Measurements from ENCODE around the gene CNTN5. TPM values are rescaled to one million over a fixed set of nuclear protein-coding genes. Genes with fewer than 3 reads are reported as not detected.

The CNTN5 gene
- total and polyA plus RNA-seq, 2 experiments from 2014 or later = not detected

- H3K36me3 ChIP-seq (ENCODE audit: low read depth) = no peaks in the 10 kb centered on the region
- TF ChIP-seq EZH2phosphoT487 (IDR thresholded peaks at IDR 0.05; ENCODE audit: insufficient read depth, low read depth) (no peak), EZH2 (IDR thresholded peaks at IDR 0.05; ENCODE audit: insufficient read depth, poor library complexity, severe bottlenecking) (no peak)
- H3K9me2 ChIP-seq (ENCODE audit: insufficient read depth) = no peaks in the 10 kb centered on the region
- in situ Hi-C loops (cut with MboI) = no loop called here
- H3K27me3 ChIP-seq (replicated peaks; ENCODE audit: insufficient read depth) = no peaks in the 10 kb centered on the region
- H3K4me1 ChIP-seq (ENCODE audit: insufficient read depth) = no peaks in the 10 kb centered on the region
- H4K20me1 ChIP-seq (ENCODE audit: insufficient read depth) = no peaks in the 10 kb centered on the region
- H3K79me2 ChIP-seq (ENCODE audit: insufficient read depth) = no peaks in the 10 kb centered on the region
- H2AFZ ChIP-seq = no peak overlapping the region
- WGBS, 2 experiments (ENCODE audit: low coverage in 1 of 2, low lambda C conversion rate in 2 of 2, missing lambda C conversion rate in 2 of 2) = 4 to 15% methylated on average over 3 of the region's 3 CpGs
- no peak overlapping the region for H3K27ac ChIP-seq
- no peak overlapping the region for H3K9ac ChIP-seq
- no peak for DNase-seq
- no peaks in the 10 kb centered on the region for H3K9me3 ChIP-seq (ENCODE audit: low read depth)
- no peak overlapping the region for H3K4me2 ChIP-seq (ENCODE audit: unreplicated experiment)
- H3F3A ChIP-seq (ENCODE audit: insufficient read depth) = no peaks in the 10 kb centered on the region
- H3K4me3 ChIP-seq = no peak overlapping the region
These were observed 1200.1 kb downstream of the CNTN5 start for GRCh38 chr11:100220801-100221200.

DNA sequence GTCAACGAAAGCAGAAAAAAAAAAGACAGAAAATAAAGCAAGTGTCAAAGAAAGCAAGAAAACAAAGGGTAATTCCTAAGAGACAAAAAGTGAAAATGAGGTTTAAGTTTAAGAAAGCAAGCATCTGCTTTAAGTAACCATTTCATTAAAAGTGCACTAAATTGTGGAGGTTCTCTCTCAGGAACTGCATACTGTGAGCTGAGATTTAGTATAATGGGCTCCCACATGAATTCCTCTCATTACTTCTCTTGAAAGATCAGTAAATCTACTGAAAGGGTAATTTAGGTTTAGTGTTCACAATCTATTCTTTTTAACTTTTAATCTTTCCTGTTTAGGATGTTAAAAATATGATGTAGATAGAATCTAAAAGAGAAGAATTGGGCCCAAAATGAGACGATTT lies 1201.0 kb downstream of the CNTN5 start:
- no peak for TF ChIP-seq EZH2 (IDR thresholded peaks at IDR 0.05; ENCODE audit: insufficient read depth, poor library complexity, severe bottlenecking)
- no peak for TF ChIP-seq EZH2phosphoT487 (IDR thresholded peaks at IDR 0.05; ENCODE audit: insufficient read depth, low read depth)
- H3K27ac ChIP-seq = no peak overlapping the region
- WGBS, 2 experiments (ENCODE audit: low coverage in 1 of 2, low lambda C conversion rate in 2 of 2, missing lambda C conversion rate in 2 of 2) = 0 to 3% methylated on average over 2 of the region's 2 CpGs
- H3K9me2 ChIP-seq (ENCODE audit: insufficient read depth) = no peaks in the 10 kb centered on the region
- H3K9ac ChIP-seq = no peak overlapping the region
- in situ Hi-C loops (cut with MboI) = no loop called here
- no peaks in the 10 kb centered on the region for H3K27me3 ChIP-seq (replicated peaks; ENCODE audit: insufficient read depth)
- no peaks in the 10 kb centered on the region for H4K20me1 ChIP-seq (ENCODE audit: insufficient read depth)
- H3K4me1 ChIP-seq (ENCODE audit: insufficient read depth) = no peaks in the 10 kb centered on the region
- no peaks in the 10 kb centered on the region for H3K36me3 ChIP-seq (ENCODE audit: low read depth)
- DNase-seq = no peak
- H3K79me2 ChIP-seq (ENCODE audit: insufficient read depth) = no peaks in the 10 kb centered on the region
- H3K9me3 ChIP-seq (ENCODE audit: low read depth) = no peaks in the 10 kb centered on the region
- no peak overlapping the region for H3K4me3 ChIP-seq
- no peaks in the 10 kb centered on the region for H3F3A ChIP-seq (ENCODE audit: insufficient read depth)
- no peak overlapping the region for H2AFZ ChIP-seq
- no peak overlapping the region for H3K4me2 ChIP-seq (ENCODE audit: unreplicated experiment)

GRCh38 chr11:100224541-100225034 lies 1203.8 kb downstream of the CNTN5 start:
- no peaks in the 10 kb centered on the region for H4K20me1 ChIP-seq (ENCODE audit: insufficient read depth)
- no peak overlapping the region for H2AFZ ChIP-seq
- H3K9me2 ChIP-seq (ENCODE audit: insufficient read depth) = no peaks in the 10 kb centered on the region
- H3K27ac ChIP-seq = no peak overlapping the region
- H3K4me2 ChIP-seq (ENCODE audit: unreplicated experiment) = no peak overlapping the region
- in situ Hi-C loops (cut with MboI) = no loop called here
- no peaks in the 10 kb centered on the region for H3K79me2 ChIP-seq (ENCODE audit: insufficient read depth)
- H3K27me3 ChIP-seq (replicated peaks; ENCODE audit: insufficient read depth) = no peaks in the 10 kb centered on the region
- 0 to 3% methylated on average over 1 of the region's 1 CpG for WGBS, 2 experiments (ENCODE audit: low coverage in 1 of 2, low lambda C conversion rate in 2 of 2, missing lambda C conversion rate in 2 of 2)
- no peaks in the 10 kb centered on the region for H3F3A ChIP-seq (ENCODE audit: insufficient read depth)
- no peak overlapping the region for H3K4me3 ChIP-seq
- no peaks in the 10 kb centered on the region for H3K9me3 ChIP-seq (ENCODE audit: low read depth)
- H3K36me3 ChIP-seq (ENCODE audit: low read depth) = no peaks in the 10 kb centered on the region
- no peak for TF ChIP-seq EZH2phosphoT487 (IDR thresholded peaks at IDR 0.05; ENCODE audit: insufficient read depth, low read depth)
- TF ChIP-seq EZH2 (IDR thresholded peaks at IDR 0.05; ENCODE audit: insufficient read depth, poor library complexity, severe bottlenecking) = no peak
- no peak for DNase-seq
- H3K9ac ChIP-seq = no peak overlapping the region
- no peaks in the 10 kb centered on the region for H3K4me1 ChIP-seq (ENCODE audit: insufficient read depth)

DNA sequence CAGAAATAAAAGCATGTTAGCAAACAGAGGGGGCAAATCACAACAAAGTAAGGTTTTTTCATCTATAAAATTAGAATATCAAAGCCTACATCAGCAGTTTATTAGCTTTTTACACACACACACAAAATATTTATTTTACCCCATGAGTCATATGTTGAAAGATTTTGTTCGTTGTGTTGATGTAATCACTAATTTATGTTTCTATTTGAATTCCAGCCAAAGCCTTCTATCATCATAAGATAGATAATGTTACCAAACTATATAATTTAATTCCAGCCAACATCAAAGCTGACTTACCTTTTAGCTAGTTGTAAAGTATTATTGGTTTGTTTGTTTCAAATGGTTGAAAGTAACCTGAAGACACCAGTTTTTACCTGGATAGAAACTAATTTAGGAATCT lies 1208.3 kb downstream of the CNTN5 start:
- 0 to 9% methylated on average over 1 of the region's 1 CpG for WGBS, 2 experiments (ENCODE audit: low coverage in 1 of 2, low lambda C conversion rate in 2 of 2, missing lambda C conversion rate in 2 of 2)
- Histone ChIP-seq H4K20me1 (ENCODE audit: insufficient read depth) (no peaks in the 10 kb centered on the region), H3K4me1 (ENCODE audit: insufficient read depth) (no peaks in the 10 kb centered on the region), H3K27me3 (replicated peaks; ENCODE audit: insufficient read depth) (no peaks in the 10 kb centered on the region), H3K4me3 (no peak overlapping the region), H3K9ac (no peak overlapping the region), H3K4me2 (ENCODE audit: unreplicated experiment) (no peak overlapping the region), H3K27ac (no peak overlapping the region), H3K9me3 (ENCODE audit: low read depth) (no peaks in the 10 kb centered on the region), H3K79me2 (ENCODE audit: insufficient read depth) (no peaks in the 10 kb centered on the region), H3F3A (ENCODE audit: insufficient read depth) (no peaks in the 10 kb centered on the region), H2AFZ (no peak overlapping the region), H3K9me2 (ENCODE audit: insufficient read depth) (no peaks in the 10 kb centered on the region), H3K36me3 (ENCODE audit: low read depth) (no peaks in the 10 kb centered on the region)
- no peak for DNase-seq
- in situ Hi-C loops (cut with MboI) = no loop called here
- no peak for TF ChIP-seq EZH2phosphoT487 (IDR thresholded peaks at IDR 0.05; ENCODE audit: insufficient read depth, low read depth)
- no peak for TF ChIP-seq EZH2 (IDR thresholded peaks at IDR 0.05; ENCODE audit: insufficient read depth, poor library complexity, severe bottlenecking)

DNA sequence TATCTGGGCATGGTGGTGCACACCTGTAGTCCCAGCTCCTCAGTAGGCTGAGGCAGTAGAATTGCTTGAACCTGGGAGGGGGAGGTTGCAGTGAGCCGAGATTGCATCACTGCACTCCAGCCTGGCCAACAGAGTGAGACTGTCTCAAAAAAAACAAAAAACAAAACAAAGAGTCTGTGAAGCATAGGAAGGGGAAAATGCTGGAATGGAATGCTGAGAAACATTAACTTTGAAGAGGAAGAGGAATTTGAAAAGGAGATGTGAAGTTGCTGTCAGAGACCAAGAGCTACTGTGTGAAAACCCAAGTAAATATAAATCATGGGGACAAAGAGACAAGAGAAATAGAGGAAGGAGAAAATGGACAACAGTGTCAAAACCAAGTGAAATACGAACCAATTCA lies 1211.3 kb downstream of the CNTN5 start:
- Histone ChIP-seq H4K20me1 (ENCODE audit: insufficient read depth) (no peaks in the 10 kb centered on the region), H3K4me3 (no peak overlapping the region), H3K9ac (no peak overlapping the region), H3K9me3 (ENCODE audit: low read depth) (no peaks in the 10 kb centered on the region), H3K4me2 (ENCODE audit: unreplicated experiment) (no peak overlapping the region), H3K4me1 (ENCODE audit: insufficient read depth) (no peaks in the 10 kb centered on the region), H3K27ac (no peak overlapping the region), H3K36me3 (ENCODE audit: low read depth) (no peaks in the 10 kb centered on the region), H3K27me3 (replicated peaks; ENCODE audit: insufficient read depth) (no peaks in the 10 kb centered on the region), H3F3A (ENCODE audit: insufficient read depth) (no peaks in the 10 kb centered on the region), H3K79me2 (ENCODE audit: insufficient read depth) (no peaks in the 10 kb centered on the region), H3K9me2 (ENCODE audit: insufficient read depth) (no peaks in the 10 kb centered on the region), H2AFZ (no peak overlapping the region)
- in situ Hi-C loops (cut with MboI) = no loop called here
- no peak for TF ChIP-seq EZH2phosphoT487 (IDR thresholded peaks at IDR 0.05; ENCODE audit: insufficient read depth, low read depth)
- no peak for TF ChIP-seq EZH2 (IDR thresholded peaks at IDR 0.05; ENCODE audit: insufficient read depth, poor library complexity, severe bottlenecking)
- WGBS, 2 experiments (ENCODE audit: low coverage in 1 of 2, low lambda C conversion rate in 2 of 2, missing lambda C conversion rate in 2 of 2) = 10 to 12% methylated on average over 2 of the region's 2 CpGs
- no peak for DNase-seq

Data from GM23248 (cell line).